HepG2 (cell line): ENCODE data around the gene USP1. TPM values are rescaled to one million over a fixed set of nuclear protein-coding genes. Genes with fewer than 3 reads are reported as not detected.

ENCODE experiments used
- ATAD3A ChIP-seq: sonication (generic); formaldehyde crosslinking; IDR thresholded peaks from 2 replicates; pipeline ENCODE4 v1.4.0; 2020; ENCODE audit warnings: missing genetic modification reagents
- ATF7 ChIP-seq, 2 experiments: fragments of 450-650 bp in 1 of 2; sonication (generic) in 1 of 2; formaldehyde crosslinking in 1 of 2; IDR thresholded peaks; 2 replicates each; pipeline versions ENCODE4 v1.4.0 to v1.6.1; 2016 to 2020; ENCODE audit warnings: antibody characterized with exemption in 1 of 2, mild to moderate bottlenecking in 1 of 2, missing genetic modification reagents in 1 of 2
- EED ChIP-seq: sonication (generic); formaldehyde crosslinking; IDR thresholded peaks from 2 replicates; pipeline ENCODE4 v1.5.0; 2020; ENCODE audit warnings: mild to moderate bottlenecking, missing genetic modification reagents
- HMG20B ChIP-seq: conservative IDR thresholded peaks from 2 replicates; pipeline ENCODE4 v1.6.1; 2016; ENCODE audit warnings: missing genetic modification reagents, missing compliant biosample characterization
- NFE2L2 ChIP-seq: fragments of 150-350 bp; IDR thresholded peaks from 2 replicates; pipeline ENCODE4 v1.6.1; 2014; ENCODE audit warnings: low read length
- NONO ChIP-seq, 2 experiments: fragments of 450-650 bp in 1 of 2; sonication (generic) in 1 of 2; formaldehyde crosslinking in 1 of 2; IDR thresholded peaks in 1 of 2; conservative IDR thresholded peaks in 1 of 2; 2 replicates each; pipeline versions ENCODE4 v1.6.1 to v1.8.0; 2017 to 2022; ENCODE audit warnings: mild to moderate bottlenecking in 1 of 2, missing genetic modification reagents in 1 of 2, moderate library complexity in 1 of 2
- POGZ ChIP-seq: sonication (generic); formaldehyde crosslinking; IDR thresholded peaks from 2 replicates; pipeline ENCODE4 v1.4.0; 2020; ENCODE audit warnings: mild to moderate bottlenecking, missing genetic modification reagents
- SALL1 ChIP-seq: sonication (generic); formaldehyde crosslinking; IDR thresholded peaks from 2 replicates; pipeline ENCODE4 v1.8.0; 2022; ENCODE audit warnings: mild to moderate bottlenecking, missing genetic modification reagents
- SNRNP70 ChIP-seq: fragments of 200-400 bp; formaldehyde crosslinking; IDR thresholded peaks from 2 replicates; pipeline ENCODE4 v1.6.1; 2017; ENCODE audit warnings: mild to moderate bottlenecking, low read depth, low read length, moderate library complexity
- SRSF4 ChIP-seq: fragments of 200-400 bp; formaldehyde crosslinking; IDR thresholded peaks from one replicate; pipeline ENCODE4 v1.6.1; 2018; ENCODE audit warnings: mild to moderate bottlenecking, low read depth, low read length, moderate library complexity; ENCODE audit not compliant: poor library complexity, severe bottlenecking
- YEATS2 ChIP-seq: sonication (generic); formaldehyde crosslinking; IDR thresholded peaks from 2 replicates; pipeline ENCODE4 v1.4.0; 2020; ENCODE audit warnings: missing genetic modification reagents, borderline replicate concordance
- ZBTB8A ChIP-seq: sonication (generic); formaldehyde crosslinking; IDR thresholded peaks from 2 replicates; pipeline ENCODE4 v1.4.0; 2020; ENCODE audit warnings: mild to moderate bottlenecking, low read depth, missing genetic modification reagents, borderline replicate concordance
- ZC3H13 ChIP-seq: sonication (generic); formaldehyde crosslinking; IDR thresholded peaks from 2 replicates; pipeline ENCODE4 v1.8.1; 2023; ENCODE audit warnings: mild to moderate bottlenecking, missing genetic modification reagents, moderate library complexity
- ZKSCAN1 ChIP-seq: fragments of 150-350 bp; IDR thresholded peaks from 2 replicates; pipeline ENCODE4 v1.6.1; 2014; ENCODE audit warnings: low read length
- ZNF224 ChIP-seq: sonication (generic); formaldehyde crosslinking; IDR thresholded peaks from 2 replicates; pipeline ENCODE4 v1.5.0; 2020; ENCODE audit warnings: mild to moderate bottlenecking, missing genetic modification reagents
- ZNF563 ChIP-seq: sonication (generic); formaldehyde crosslinking; IDR thresholded peaks from 2 replicates; pipeline ENCODE4 v1.8.0; 2022; ENCODE audit warnings: mild to moderate bottlenecking, moderate library complexity, missing genetic modification reagents
- ZSCAN31 ChIP-seq: sonication (generic); formaldehyde crosslinking; IDR thresholded peaks from 2 replicates; pipeline ENCODE4 v1.5.0; 2020; ENCODE audit warnings: low read depth, mild to moderate bottlenecking, missing genetic modification reagents
- polyA plus RNA-seq, 8 experiments: library from polyadenylated mRNA; depleted of rRNA in 3 of 8; stranded (reverse) in 7 of 8; unstranded in 1 of 8; fragments of >200 nt; fragmentation: Illumina TruSeq in 4 of 8; extraction: Trizol in 4 of 8; gene quantifications; 2 replicates each; pipeline versions ENCODE4 v1.2.1 to v1.2.3, GENCODE V29; 2011 to 2016; ENCODE audit warnings: low read depth in 4 of 8, missing spikeins in 1 of 8, mixed read lengths in 1 of 8; ENCODE audit not compliant: insufficient read depth in 1 of 8
- total RNA-seq, 5 experiments: library from RNA; depleted of rRNA; stranded (reverse); fragments of >200 nt; fragmentation: Illumina TruSeq; extraction: Trizol; gene quantifications; 2 replicates each; pipeline ENCODE4 v1.2.3, GENCODE V29; 2016; ENCODE audit warnings: low read depth in 1 of 5
- TF ChIP-seq, protein P1 (sequence below): sonication (generic); IDR thresholded peaks from 2 replicates; pipeline ENCODE4 v1.6.1; 2016; ENCODE audit warnings: low read depth, borderline replicate concordance
- TF ChIP-seq, protein P2 (sequence below): IDR thresholded peaks from 2 replicates; pipeline ENCODE4 v1.6.1; 2016; ENCODE audit warnings: mild to moderate bottlenecking, missing biosample characterization, missing genetic modification reagents
- TF ChIP-seq, protein P3 (sequence below), 2 experiments: sonication (generic) in 1 of 2; formaldehyde crosslinking in 1 of 2; IDR thresholded peaks; 2 replicates each; pipeline versions ENCODE4 v1.4.0 to v1.6.1; 2018 to 2020; ENCODE audit warnings: missing genetic modification reagents in 2 of 2, borderline replicate concordance in 1 of 2, low read depth in 1 of 2, mild to moderate bottlenecking in 1 of 2, missing biosample characterization in 1 of 2
- TF ChIP-seq, protein P4 (sequence below): sonication (generic); formaldehyde crosslinking; IDR thresholded peaks from 2 replicates; pipeline ENCODE4 v1.4.0; 2020; ENCODE audit warnings: mild to moderate bottlenecking, missing genetic modification reagents
- TF ChIP-seq, protein P5 (sequence below): sonication (generic); formaldehyde crosslinking; IDR thresholded peaks from 2 replicates; pipeline ENCODE4 v1.8.0; 2022; ENCODE audit warnings: mild to moderate bottlenecking, missing genetic modification reagents, moderate library complexity

Gene USP1
- total and polyA plus RNA-seq, 2 of the 13 experiments (the other 11 are each of a cell fraction or from before 2014, with no cell fraction given), result 9.0 to 64.6 TPM

DNA sequence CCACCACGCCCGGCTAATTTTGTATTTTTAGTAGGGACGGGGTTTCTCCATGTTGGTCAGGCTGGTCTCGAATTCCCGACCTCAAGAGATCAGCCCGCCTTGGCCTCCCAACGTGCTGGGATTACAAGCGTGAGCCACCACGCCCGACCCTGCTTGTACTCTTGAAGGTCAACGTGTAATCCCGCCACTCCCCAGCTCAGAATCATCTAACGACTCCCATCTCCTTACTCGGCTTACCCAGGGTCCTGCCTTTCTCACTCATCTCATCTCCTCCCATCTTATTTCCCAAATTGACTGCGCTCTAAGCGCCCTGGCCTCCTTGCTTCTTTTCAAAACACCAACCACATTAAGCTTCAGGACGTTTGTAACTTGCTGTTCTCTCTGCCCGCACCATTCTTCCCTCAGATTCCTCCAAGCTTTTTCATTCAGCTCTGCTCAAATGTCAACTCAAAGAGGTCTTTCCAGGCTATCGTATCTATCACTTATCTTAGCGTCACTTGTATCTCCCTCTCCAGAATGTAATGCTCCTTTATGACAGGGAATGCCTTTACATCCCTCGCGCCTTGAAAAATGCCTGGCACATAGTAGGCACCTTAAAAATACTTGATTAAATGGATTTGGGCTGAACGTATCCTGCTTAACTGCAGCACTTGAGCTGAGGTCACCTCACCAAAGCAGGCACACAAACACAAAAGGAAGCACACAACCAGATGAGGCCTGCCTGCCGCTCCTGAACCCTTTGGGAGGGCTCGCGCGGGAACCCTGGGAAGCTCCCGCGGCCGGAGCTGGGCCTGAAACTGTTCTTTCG is 1.4 kb upstream of the USP1 start (continued):
- TF ChIP-seq SRSF4, result no peak
- TF ChIP-seq EED (CRISPR knock-in tag), result no peak
- no peak for TF ChIP-seq SNRNP70
- peak; percentile 45 for TF ChIP-seq POGZ
- TF ChIP-seq ATF7 (IDR thresholded peaks at IDR 0.05), result no peak
- no peak for TF ChIP-seq ATF7 (CRISPR knock-in tag; IDR thresholded peaks at IDR 0.05)
- TF ChIP-seq, protein P1, sequence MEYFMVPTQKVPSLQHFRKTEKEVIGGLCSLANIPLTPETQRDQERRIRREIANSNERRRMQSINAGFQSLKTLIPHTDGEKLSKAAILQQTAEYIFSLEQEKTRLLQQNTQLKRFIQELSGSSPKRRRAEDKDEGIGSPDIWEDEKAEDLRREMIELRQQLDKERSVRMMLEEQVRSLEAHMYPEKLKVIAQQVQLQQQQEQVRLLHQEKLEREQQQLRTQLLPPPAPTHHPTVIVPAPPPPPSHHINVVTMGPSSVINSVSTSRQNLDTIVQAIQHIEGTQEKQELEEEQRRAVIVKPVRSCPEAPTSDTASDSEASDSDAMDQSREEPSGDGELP, result no peak
- TF ChIP-seq NONO (IDR thresholded peaks at IDR 0.05), result no peak
- TF ChIP-seq NONO (CRISPR knock-in tag; conservative IDR thresholded peaks at IDR 0.05), result peak; percentile 61; the same call in 1 of the 2 replicates
- TF ChIP-seq ZBTB8A, result no peak
- TF ChIP-seq HMG20B (CRISPR knock-in tag), result no peak
- TF ChIP-seq NFE2L2, result no peak
- TF ChIP-seq, protein P2, sequence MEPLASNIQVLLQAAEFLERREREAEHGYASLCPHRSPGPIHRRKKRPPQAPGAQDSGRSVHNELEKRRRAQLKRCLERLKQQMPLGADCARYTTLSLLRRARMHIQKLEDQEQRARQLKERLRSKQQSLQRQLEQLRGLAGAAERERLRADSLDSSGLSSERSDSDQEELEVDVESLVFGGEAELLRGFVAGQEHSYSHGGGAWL (CRISPR knock-in tag), result no peak
- no peak for TF ChIP-seq YEATS2 (CRISPR knock-in tag)
- TF ChIP-seq SALL1, result peak; percentile 16; the same call in 1 of the 2 replicates
- TF ChIP-seq, protein P3, sequence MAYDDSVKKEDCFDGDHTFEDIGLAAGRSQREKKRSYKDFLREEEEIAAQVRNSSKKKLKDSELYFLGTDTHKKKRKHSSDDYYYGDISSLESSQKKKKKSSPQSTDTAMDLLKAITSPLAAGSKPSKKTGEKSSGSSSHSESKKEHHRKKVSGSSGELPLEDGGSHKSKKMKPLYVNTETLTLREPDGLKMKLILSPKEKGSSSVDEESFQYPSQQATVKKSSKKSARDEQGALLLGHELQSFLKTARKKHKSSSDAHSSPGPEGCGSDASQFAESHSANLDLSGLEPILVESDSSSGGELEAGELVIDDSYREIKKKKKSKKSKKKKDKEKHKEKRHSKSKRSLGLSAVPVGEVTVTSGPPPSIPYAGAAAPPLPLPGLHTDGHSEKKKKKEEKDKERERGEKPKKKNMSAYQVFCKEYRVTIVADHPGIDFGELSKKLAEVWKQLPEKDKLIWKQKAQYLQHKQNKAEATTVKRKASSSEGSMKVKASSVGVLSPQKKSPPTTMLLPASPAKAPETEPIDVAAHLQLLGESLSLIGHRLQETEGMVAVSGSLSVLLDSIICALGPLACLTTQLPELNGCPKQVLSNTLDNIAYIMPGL (CRISPR knock-in tag; IDR thresholded peaks at IDR 0.05; ENCODE audit: borderline replicate concordance in 1 of 2, low read depth in 1 of 2), result 0 out of 4 replicates have a peak, but pooled peaks of 1 of the 2 experiments have one; percentile 52
- TF ChIP-seq, protein P4, sequence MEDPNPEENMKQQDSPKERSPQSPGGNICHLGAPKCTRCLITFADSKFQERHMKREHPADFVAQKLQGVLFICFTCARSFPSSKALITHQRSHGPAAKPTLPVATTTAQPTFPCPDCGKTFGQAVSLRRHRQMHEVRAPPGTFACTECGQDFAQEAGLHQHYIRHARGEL (CRISPR knock-in tag), result 0 out of 2 replicates have a peak, but pooled peaks have one; percentile 16
- TF ChIP-seq ZC3H13 (CRISPR knock-in tag), result 0 out of 2 replicates have a peak, but pooled peaks have one; percentile 64
- no peak for TF ChIP-seq ATAD3A (CRISPR knock-in tag)
- peak; percentile 35; the same call in 1 of the 2 replicates for TF ChIP-seq ZSCAN31 (CRISPR knock-in tag)
- 0 out of 2 replicates have a peak, but pooled peaks have one; percentile 25 for TF ChIP-seq ZNF563 (CRISPR knock-in tag)
- TF ChIP-seq, protein P5, sequence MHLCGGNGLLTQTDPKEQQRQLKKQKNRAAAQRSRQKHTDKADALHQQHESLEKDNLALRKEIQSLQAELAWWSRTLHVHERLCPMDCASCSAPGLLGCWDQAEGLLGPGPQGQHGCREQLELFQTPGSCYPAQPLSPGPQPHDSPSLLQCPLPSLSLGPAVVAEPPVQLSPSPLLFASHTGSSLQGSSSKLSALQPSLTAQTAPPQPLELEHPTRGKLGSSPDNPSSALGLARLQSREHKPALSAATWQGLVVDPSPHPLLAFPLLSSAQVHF (CRISPR knock-in tag), result 0 out of 2 replicates have a peak, but pooled peaks have one; percentile 50
- peak; percentile 97 for TF ChIP-seq ZKSCAN1
- TF ChIP-seq ZNF224 (CRISPR knock-in tag), result 0 out of 2 replicates have a peak, but pooled peaks have one; percentile 13
